Osteoblast (primary cell): ENCODE measurements around the gene RIN3. TPM values are rescaled to one million over a fixed set of nuclear protein-coding genes. Genes with fewer than 3 reads are reported as not detected.

Source experiments
- DNase-seq: peaks from one replicate; pipeline ENCODE4 v3.0.0; 2011; ENCODE audit warnings: low spot score, mixed read lengths; ENCODE audit not compliant: insufficient read length; ENCODE audit errors: missing footprints
- H2AFZ ChIP-seq: 2 replicates; pipeline ENCODE4 v1.6.0; 2011; ENCODE audit warnings: mild to moderate bottlenecking, low read length
- H3K27ac ChIP-seq: 2 replicates; pipeline ENCODE4 v1.5.1; 2011; ENCODE audit warnings: mild to moderate bottlenecking, low read depth, low read length, moderate library complexity
- H3K27me3 ChIP-seq: 2 replicates; pipeline ENCODE4 v1.6.0; 2012; ENCODE audit warnings: mild to moderate bottlenecking, control low read depth, inconsistent platforms, low read length, moderate library complexity; ENCODE audit not compliant: insufficient read depth
- H3K36me3 ChIP-seq: 2 replicates; pipeline ENCODE4 v1.5.1; 2011; ENCODE audit warnings: mild to moderate bottlenecking, low read length, control low read depth, moderate library complexity; ENCODE audit not compliant: insufficient read depth
- H3K4me1 ChIP-seq: 2 replicates; pipeline ENCODE4 v1.5.1; 2011; ENCODE audit warnings: mild to moderate bottlenecking, low read length, control low read depth, moderate library complexity; ENCODE audit not compliant: insufficient read depth
- H3K4me2 ChIP-seq: 2 replicates; pipeline ENCODE4 v1.6.0; 2011; ENCODE audit warnings: mild to moderate bottlenecking, low read length; ENCODE audit not compliant: insufficient read depth
- H3K4me3 ChIP-seq: fragments of 200-600 bp; sonication (generic); 3 replicates; pipeline ENCODE4 v1.5.1; 2012; ENCODE audit warnings: mild to moderate bottlenecking, low read length, inconsistent platforms; ENCODE audit not compliant: insufficient read depth
- H3K79me2 ChIP-seq: 2 replicates; pipeline ENCODE4 v1.6.0; 2012; ENCODE audit warnings: mild to moderate bottlenecking, low read length, control low read depth, inconsistent platforms; ENCODE audit not compliant: insufficient read depth
- H3K9me3 ChIP-seq: 2 replicates; pipeline ENCODE4 v1.5.1; 2011; ENCODE audit warnings: low read depth, low read length, control low read depth
- H4K20me1 ChIP-seq: 2 replicates; pipeline ENCODE4 v1.6.0; 2012; ENCODE audit warnings: mild to moderate bottlenecking, low read length, control low read depth; ENCODE audit not compliant: insufficient read depth
- total RNA-seq: library from RNA; depleted of rRNA; stranded (reverse); fragments of >200 nt; gene quantifications from 2 replicates; pipeline ENCODE4 v1.2.3, GENCODE V29; 2012
- TF ChIP-seq, protein P1 (sequence below): IDR thresholded peaks from 2 replicates; pipeline ENCODE4 v1.5.1; 2011; ENCODE audit warnings: mild to moderate bottlenecking, low read depth, low read length, moderate library complexity; ENCODE audit errors: extremely low read depth

The RIN3 gene
- total RNA-seq, 1 donor = 7.6 TPM

DNA sequence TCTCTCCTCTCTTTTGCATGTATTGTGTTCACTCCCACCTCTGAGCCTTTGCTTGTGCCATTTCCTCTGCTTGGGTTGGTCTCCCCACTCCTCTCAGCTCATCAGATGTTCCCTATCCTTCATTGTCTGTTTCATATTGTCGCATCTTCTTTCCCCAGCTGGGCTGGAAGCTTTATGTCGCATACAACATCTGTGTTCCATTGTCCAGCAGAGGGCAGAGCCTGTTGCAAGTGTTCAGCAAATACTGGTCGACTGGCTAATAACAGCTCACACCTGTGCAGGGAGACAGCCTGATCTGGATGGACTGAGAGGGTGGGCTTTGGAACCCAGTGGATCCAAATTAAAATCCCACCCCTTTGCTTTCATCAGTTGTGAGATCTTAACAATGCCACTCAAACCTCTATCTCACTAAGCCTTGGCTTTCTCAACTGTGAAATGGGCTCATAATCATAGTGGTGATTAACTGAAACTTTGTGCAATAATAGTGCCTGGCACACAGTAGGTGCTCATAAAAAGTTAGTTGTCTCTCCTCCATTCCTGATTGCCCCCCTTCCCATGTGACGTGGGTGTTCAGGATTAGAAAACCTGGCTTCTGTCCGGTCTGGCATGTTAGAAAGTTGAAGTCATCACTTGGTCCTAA is 75.8 kb downstream of the RIN3 start:
- Histone ChIP-seq H3K4me3 (no peak overlapping the region), H3K9me3 (no peaks in the 10 kb centered on the region), H3K4me1 (peaks cover 20% of the 10 kb centered on the region), H3K27me3 (no peaks in the 10 kb centered on the region), H3K79me2 (no peaks in the 10 kb centered on the region), H4K20me1 (no peaks in the 10 kb centered on the region), H3K4me2 (no peak overlapping the region), H3K27ac (no peak overlapping the region), H3K36me3 (no peaks in the 10 kb centered on the region), H2AFZ (no peak overlapping the region)
- DNase-seq = no peak
- TF ChIP-seq, protein P1, sequence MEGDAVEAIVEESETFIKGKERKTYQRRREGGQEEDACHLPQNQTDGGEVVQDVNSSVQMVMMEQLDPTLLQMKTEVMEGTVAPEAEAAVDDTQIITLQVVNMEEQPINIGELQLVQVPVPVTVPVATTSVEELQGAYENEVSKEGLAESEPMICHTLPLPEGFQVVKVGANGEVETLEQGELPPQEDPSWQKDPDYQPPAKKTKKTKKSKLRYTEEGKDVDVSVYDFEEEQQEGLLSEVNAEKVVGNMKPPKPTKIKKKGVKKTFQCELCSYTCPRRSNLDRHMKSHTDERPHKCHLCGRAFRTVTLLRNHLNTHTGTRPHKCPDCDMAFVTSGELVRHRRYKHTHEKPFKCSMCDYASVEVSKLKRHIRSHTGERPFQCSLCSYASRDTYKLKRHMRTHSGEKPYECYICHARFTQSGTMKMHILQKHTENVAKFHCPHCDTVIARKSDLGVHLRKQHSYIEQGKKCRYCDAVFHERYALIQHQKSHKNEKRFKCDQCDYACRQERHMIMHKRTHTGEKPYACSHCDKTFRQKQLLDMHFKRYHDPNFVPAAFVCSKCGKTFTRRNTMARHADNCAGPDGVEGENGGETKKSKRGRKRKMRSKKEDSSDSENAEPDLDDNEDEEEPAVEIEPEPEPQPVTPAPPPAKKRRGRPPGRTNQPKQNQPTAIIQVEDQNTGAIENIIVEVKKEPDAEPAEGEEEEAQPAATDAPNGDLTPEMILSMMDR = peak; percentile 56

DNA sequence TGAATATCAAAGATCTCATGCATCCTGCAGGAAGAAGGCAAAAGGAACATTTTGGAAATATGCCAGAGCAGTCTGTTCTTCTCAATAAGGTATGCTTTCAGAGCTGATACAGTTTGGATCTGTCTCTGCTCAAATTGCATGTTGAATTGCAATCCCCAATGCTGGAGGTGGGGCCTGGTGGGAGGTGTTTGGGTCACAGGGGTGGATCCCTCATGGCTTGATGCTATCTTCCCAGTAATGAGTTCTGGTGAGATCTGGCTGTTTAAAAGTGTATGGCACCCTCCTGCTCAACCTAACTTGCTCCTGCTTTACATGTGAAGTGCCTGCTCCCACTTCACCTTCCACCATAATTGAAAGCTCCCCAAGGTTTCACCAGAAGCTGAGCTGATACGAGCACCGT is 76.6 kb downstream of the RIN3 start:
- Histone ChIP-seq H2AFZ (no peak overlapping the region), H3K4me2 (no peak overlapping the region), H3K36me3 (no peaks in the 10 kb centered on the region), H3K4me1 (peaks cover 19% of the 10 kb centered on the region), H3K27me3 (no peaks in the 10 kb centered on the region), H3K9me3 (no peaks in the 10 kb centered on the region), H3K79me2 (no peaks in the 10 kb centered on the region), H4K20me1 (no peaks in the 10 kb centered on the region), H3K4me3 (no peak overlapping the region), H3K27ac (no peak overlapping the region)
- TF ChIP-seq, protein P1 = no peak
- no peak for DNase-seq

DNA sequence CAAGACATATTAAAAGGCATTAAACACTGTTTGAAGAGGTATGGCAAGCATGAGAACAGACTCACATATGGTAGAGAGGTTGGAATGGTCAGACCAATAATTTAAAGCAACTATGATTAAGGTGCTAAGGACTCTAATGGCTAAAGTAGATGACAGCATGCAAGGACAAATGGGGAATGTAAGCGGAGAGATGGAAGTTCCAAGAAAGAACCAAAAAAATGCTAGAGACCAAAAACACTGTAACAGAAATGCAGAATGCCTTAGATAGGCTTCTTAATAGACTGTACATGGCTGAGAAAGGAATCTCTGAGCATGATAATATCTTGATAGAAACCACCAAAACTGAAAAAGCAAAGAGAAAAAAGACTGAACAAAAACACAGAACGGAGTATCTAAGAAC is 77.4 kb downstream of the RIN3 start:
- no peaks in the 10 kb centered on the region for H3K79me2 ChIP-seq
- H3K9me3 ChIP-seq = no peaks in the 10 kb centered on the region
- H2AFZ ChIP-seq = no peak overlapping the region
- no peaks in the 10 kb centered on the region for H3K27me3 ChIP-seq
- no peaks in the 10 kb centered on the region for H3K36me3 ChIP-seq
- no peaks in the 10 kb centered on the region for H4K20me1 ChIP-seq
- H3K4me1 ChIP-seq = peaks cover 12% of the 10 kb centered on the region
- H3K27ac ChIP-seq = no peak overlapping the region
- TF ChIP-seq, protein P1 = no peak
- H3K4me2 ChIP-seq = no peak overlapping the region
- H3K4me3 ChIP-seq = no peak overlapping the region
- DNase-seq = no peak

DNA sequence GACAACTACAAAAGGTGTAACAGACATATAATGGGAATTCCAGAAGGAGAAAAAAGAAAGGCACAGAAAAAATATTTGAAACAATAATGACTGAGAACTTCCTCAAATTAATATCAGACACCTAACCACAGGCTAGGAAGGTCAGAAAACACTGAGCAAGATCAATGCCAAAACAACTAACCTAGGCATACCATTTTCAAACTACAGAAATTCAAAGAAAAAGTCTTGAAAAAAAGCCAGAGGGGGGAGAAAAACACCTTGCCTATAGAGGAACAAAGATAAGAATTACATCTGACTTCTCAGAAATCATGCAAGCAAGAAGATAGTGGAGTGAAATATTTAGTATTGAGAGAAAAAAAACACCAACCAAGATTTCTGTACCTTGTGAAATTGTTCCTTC is 77.8 kb downstream of the RIN3 start:
- H3K79me2 ChIP-seq = no peaks in the 10 kb centered on the region
- no peak for DNase-seq

More for the DNA sequence above, 77.8 kb downstream of the RIN3 start:
- Histone ChIP-seq H3K4me3 (no peak overlapping the region), H2AFZ (no peak overlapping the region), H3K36me3 (no peaks in the 10 kb centered on the region), H4K20me1 (no peaks in the 10 kb centered on the region), H3K27ac (no peak overlapping the region), H3K4me2 (no peak overlapping the region), H3K9me3 (no peaks in the 10 kb centered on the region), H3K4me1 (peaks cover 10% of the 10 kb centered on the region), H3K27me3 (no peaks in the 10 kb centered on the region)
- TF ChIP-seq, protein P1 = no peak
